HepG2 (cell line): ENCODE measurements around the gene AHCY. TPM values are rescaled to one million over a fixed set of nuclear protein-coding genes. Genes with fewer than 3 reads are reported as not detected.

Experiments
- DPF2 ChIP-seq: sonication (generic); formaldehyde crosslinking; IDR thresholded peaks from 2 replicates; pipeline ENCODE4 v1.4.0; 2020; ENCODE audit warnings: mild to moderate bottlenecking, low read depth, missing genetic modification reagents, borderline replicate concordance
- MED1 ChIP-seq: sonication (generic); formaldehyde crosslinking; IDR thresholded peaks from 2 replicates; pipeline ENCODE4 v1.4.0; 2020; ENCODE audit warnings: missing genetic modification reagents
- RARG ChIP-seq: sonication (generic); formaldehyde crosslinking; IDR thresholded peaks from 2 replicates; pipeline ENCODE4 v1.4.0; 2020; ENCODE audit warnings: low read depth, mild to moderate bottlenecking, missing genetic modification reagents
- SALL1 ChIP-seq: sonication (generic); formaldehyde crosslinking; IDR thresholded peaks from 2 replicates; pipeline ENCODE4 v1.8.0; 2022; ENCODE audit warnings: mild to moderate bottlenecking, missing genetic modification reagents
- SMYD3 ChIP-seq: sonication (generic); formaldehyde crosslinking; IDR thresholded peaks from 2 replicates; pipeline ENCODE4 v1.8.1; 2023; ENCODE audit warnings: mild to moderate bottlenecking, missing genetic modification reagents
- STAG1 ChIP-seq: sonication (generic); formaldehyde crosslinking; IDR thresholded peaks from 2 replicates; pipeline ENCODE4 v1.4.0; 2020; ENCODE audit warnings: missing genetic modification reagents
- THAP8 ChIP-seq: sonication (generic); formaldehyde crosslinking; IDR thresholded peaks from 2 replicates; pipeline ENCODE4 v1.5.1; 2020; ENCODE audit warnings: missing genetic modification reagents, mild to moderate bottlenecking, borderline replicate concordance
- THRA ChIP-seq: sonication (generic); formaldehyde crosslinking; IDR thresholded peaks from 2 replicates; pipeline ENCODE4 v1.4.0; 2020; ENCODE audit warnings: missing genetic modification reagents, borderline replicate concordance
- TRIM22 ChIP-seq: fragments of 450-650 bp; IDR thresholded peaks from 2 replicates; pipeline ENCODE4 v1.6.1; 2017
- ZBTB42 ChIP-seq: sonication (generic); formaldehyde crosslinking; IDR thresholded peaks from 2 replicates; pipeline ENCODE4 v1.5.0; 2020; ENCODE audit warnings: mild to moderate bottlenecking, missing genetic modification reagents
- ZNF138 ChIP-seq: sonication (generic); formaldehyde crosslinking; IDR thresholded peaks from 2 replicates; pipeline ENCODE4 v1.5.0; 2020; ENCODE audit warnings: mild to moderate bottlenecking, low read depth, missing genetic modification reagents
- ZNF205 ChIP-seq: IDR thresholded peaks from 2 replicates; pipeline ENCODE4 v1.6.1; 2018; ENCODE audit warnings: missing biosample characterization, missing genetic modification reagents
- ZNF260 ChIP-seq: sonication (generic); formaldehyde crosslinking; IDR thresholded peaks from 2 replicates; pipeline ENCODE4 v1.4.0; 2020; ENCODE audit warnings: missing genetic modification reagents, low read depth, mild to moderate bottlenecking, borderline replicate concordance
- ZNF414 ChIP-seq: sonication (generic); formaldehyde crosslinking; IDR thresholded peaks from 2 replicates; pipeline ENCODE4 v1.5.0; 2020; ENCODE audit warnings: missing genetic modification reagents
- ZNF766 ChIP-seq: sonication (generic); formaldehyde crosslinking; IDR thresholded peaks from 2 replicates; pipeline ENCODE4 v1.5.0; 2020; ENCODE audit warnings: missing genetic modification reagents, borderline replicate concordance
- polyA plus RNA-seq, 8 experiments: library from polyadenylated mRNA; depleted of rRNA in 3 of 8; stranded (reverse) in 7 of 8; unstranded in 1 of 8; fragments of >200 nt; fragmentation: Illumina TruSeq in 4 of 8; extraction: Trizol in 4 of 8; gene quantifications; 2 replicates each; pipeline versions ENCODE4 v1.2.1 to v1.2.3, GENCODE V29; 2011 to 2016; ENCODE audit warnings: low read depth in 4 of 8, missing spikeins in 1 of 8, mixed read lengths in 1 of 8; ENCODE audit not compliant: insufficient read depth in 1 of 8
- total RNA-seq, 5 experiments: library from RNA; depleted of rRNA; stranded (reverse); fragments of >200 nt; fragmentation: Illumina TruSeq; extraction: Trizol; gene quantifications; 2 replicates each; pipeline ENCODE4 v1.2.3, GENCODE V29; 2016; ENCODE audit warnings: low read depth in 1 of 5
- TF ChIP-seq, protein P1 (sequence below): sonication (generic); formaldehyde crosslinking; IDR thresholded peaks from 2 replicates; pipeline ENCODE4 v1.8.1; 2022; ENCODE audit warnings: low read depth, mild to moderate bottlenecking, missing genetic modification reagents
- TF ChIP-seq, protein P2 (sequence below): sonication (generic); formaldehyde crosslinking; conservative IDR thresholded peaks from 2 replicates; pipeline ENCODE4 v1.4.0; 2020; ENCODE audit warnings: mild to moderate bottlenecking, missing genetic modification reagents, moderate library complexity
- TF ChIP-seq, protein P3 (sequence below): IDR thresholded peaks from 2 replicates; pipeline ENCODE4 v1.6.1; 2012; ENCODE audit warnings: inconsistent platforms

The AHCY gene
- total and polyA plus RNA-seq, 2 of the 13 experiments (the other 11 are each of a cell fraction or from before 2014, with no cell fraction given): 407 to 419 TPM

DNA sequence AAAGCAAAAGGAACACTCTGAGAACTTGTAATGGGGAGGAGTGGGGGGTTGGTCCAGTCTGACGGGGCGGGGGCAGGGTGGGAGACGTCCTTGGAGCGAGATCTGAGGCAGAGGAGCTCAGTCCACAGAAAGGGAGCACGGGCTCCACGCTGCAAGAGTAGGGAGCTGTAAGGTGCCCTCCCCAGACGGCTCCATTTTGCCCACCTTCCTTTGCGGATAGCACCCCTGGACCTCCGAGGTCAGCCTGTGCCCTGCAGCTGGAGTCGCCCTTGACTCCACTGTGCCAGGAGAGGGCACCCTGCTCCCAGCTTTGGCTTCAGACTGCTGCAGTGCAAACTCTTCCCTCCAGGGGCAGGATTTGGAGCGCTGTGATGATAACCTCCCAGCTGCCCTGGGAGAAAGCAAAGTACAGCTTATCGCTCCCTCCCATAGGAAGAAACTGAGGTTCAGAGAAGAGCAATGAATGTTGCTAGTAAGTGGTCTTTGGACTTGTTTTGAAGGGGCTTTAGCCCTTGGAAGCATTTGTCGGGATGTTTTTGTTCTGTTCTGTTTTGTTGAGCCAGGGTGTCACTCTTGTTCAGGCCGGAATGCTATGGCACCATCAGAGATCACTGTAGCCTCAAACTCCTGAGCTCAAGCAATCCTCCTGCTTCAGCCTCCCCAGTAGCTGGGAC is 9.5 kb upstream of the AHCY start (continued):
- peak; percentile 92; the same call in 1 of the 2 replicates for TF ChIP-seq THRA (CRISPR knock-in tag)
- no peak for TF ChIP-seq THAP8 (CRISPR knock-in tag)
- 0 out of 2 replicates have a peak, but pooled peaks have one; percentile 33 for TF ChIP-seq ZNF766 (CRISPR knock-in tag)
- 0 out of 2 replicates have a peak, but pooled peaks have one; percentile 61 for TF ChIP-seq ZNF138
- TF ChIP-seq MED1 (CRISPR knock-in tag): peak; percentile 82
- TF ChIP-seq, protein P1, sequence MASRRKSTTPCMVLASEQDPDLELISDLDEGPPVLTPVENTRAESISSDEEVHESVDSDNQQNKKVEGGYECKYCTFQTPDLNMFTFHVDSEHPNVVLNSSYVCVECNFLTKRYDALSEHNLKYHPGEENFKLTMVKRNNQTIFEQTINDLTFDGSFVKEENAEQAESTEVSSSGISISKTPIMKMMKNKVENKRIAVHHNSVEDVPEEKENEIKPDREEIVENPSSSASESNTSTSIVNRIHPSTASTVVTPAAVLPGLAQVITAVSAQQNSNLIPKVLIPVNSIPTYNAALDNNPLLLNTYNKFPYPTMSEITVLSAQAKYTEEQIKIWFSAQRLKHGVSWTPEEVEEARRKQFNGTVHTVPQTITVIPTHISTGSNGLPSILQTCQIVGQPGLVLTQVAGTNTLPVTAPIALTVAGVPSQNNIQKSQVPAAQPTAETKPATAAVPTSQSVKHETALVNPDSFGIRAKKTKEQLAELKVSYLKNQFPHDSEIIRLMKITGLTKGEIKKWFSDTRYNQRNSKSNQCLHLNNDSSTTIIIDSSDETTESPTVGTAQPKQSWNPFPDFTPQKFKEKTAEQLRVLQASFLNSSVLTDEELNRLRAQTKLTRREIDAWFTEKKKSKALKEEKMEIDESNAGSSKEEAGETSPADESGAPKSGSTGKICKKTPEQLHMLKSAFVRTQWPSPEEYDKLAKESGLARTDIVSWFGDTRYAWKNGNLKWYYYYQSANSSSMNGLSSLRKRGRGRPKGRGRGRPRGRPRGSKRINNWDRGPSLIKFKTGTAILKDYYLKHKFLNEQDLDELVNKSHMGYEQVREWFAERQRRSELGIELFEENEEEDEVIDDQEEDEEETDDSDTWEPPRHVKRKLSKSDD: no peak
- TF ChIP-seq SALL1 (CRISPR knock-in tag): peak; percentile 98
- TF ChIP-seq STAG1: peak; percentile 100
- no peak for TF ChIP-seq TRIM22
- TF ChIP-seq ZNF205 (CRISPR knock-in tag): peak; percentile 98
- TF ChIP-seq ZNF260 (CRISPR knock-in tag): no peak
- TF ChIP-seq, protein P2, sequence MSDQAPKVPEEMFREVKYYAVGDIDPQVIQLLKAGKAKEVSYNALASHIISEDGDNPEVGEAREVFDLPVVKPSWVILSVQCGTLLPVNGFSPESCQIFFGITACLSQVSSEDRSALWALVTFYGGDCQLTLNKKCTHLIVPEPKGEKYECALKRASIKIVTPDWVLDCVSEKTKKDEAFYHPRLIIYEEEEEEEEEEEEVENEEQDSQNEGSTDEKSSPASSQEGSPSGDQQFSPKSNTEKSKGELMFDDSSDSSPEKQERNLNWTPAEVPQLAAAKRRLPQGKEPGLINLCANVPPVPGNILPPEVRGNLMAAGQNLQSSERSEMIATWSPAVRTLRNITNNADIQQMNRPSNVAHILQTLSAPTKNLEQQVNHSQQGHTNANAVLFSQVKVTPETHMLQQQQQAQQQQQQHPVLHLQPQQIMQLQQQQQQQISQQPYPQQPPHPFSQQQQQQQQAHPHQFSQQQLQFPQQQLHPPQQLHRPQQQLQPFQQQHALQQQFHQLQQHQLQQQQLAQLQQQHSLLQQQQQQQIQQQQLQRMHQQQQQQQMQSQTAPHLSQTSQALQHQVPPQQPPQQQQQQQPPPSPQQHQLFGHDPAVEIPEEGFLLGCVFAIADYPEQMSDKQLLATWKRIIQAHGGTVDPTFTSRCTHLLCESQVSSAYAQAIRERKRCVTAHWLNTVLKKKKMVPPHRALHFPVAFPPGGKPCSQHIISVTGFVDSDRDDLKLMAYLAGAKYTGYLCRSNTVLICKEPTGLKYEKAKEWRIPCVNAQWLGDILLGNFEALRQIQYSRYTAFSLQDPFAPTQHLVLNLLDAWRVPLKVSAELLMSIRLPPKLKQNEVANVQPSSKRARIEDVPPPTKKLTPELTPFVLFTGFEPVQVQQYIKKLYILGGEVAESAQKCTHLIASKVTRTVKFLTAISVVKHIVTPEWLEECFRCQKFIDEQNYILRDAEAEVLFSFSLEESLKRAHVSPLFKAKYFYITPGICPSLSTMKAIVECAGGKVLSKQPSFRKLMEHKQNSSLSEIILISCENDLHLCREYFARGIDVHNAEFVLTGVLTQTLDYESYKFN (CRISPR knock-in tag): peak; percentile 76
- peak; percentile 92 for TF ChIP-seq ZBTB42 (CRISPR knock-in tag)
- no peak for TF ChIP-seq RARG (CRISPR knock-in tag)
- peak; percentile 51; the same call in 1 of the 2 replicates for TF ChIP-seq DPF2 (CRISPR knock-in tag)
- TF ChIP-seq ZNF414 (CRISPR knock-in tag): peak; percentile 94
- TF ChIP-seq, protein P3, sequence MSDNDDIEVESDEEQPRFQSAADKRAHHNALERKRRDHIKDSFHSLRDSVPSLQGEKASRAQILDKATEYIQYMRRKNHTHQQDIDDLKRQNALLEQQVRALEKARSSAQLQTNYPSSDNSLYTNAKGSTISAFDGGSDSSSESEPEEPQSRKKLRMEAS: peak; percentile 73; the same call in 1 of the 2 replicates
- TF ChIP-seq SMYD3 (CRISPR knock-in tag): no peak
